ENCODE results near the gene TAF4. TPM values are rescaled to one million over a fixed set of nuclear protein-coding genes. Genes with fewer than 3 reads are reported as not detected.
A peak's percentile ranks its signal among the peaks of the same experiment; 100 is the strongest.

TAF4 gene
- total and polyA plus RNA-seq, 2 of the 13 experiments (the other 11 are each of a cell fraction or from before 2014, with no cell fraction given) = 5.9 to 12.0 TPM

- TF ChIP-seq DPF2 (CRISPR knock-in tag; IDR thresholded peaks at IDR 0.05; ENCODE audit: borderline replicate concordance, low read depth) = no peak
- peak; percentile 70 for TF ChIP-seq ZNF142 (CRISPR knock-in tag; IDR thresholded peaks at IDR 0.05)
- TF ChIP-seq ZBTB49 (CRISPR knock-in tag; IDR thresholded peaks at IDR 0.05; ENCODE audit: borderline replicate concordance) = no peak
- no peak for TF ChIP-seq DZIP1 (CRISPR knock-in tag; IDR thresholded peaks at IDR 0.05)
- TF ChIP-seq ZNF446 (CRISPR knock-in tag; IDR thresholded peaks at IDR 0.05) = peak; percentile 33; the same call in 1 of the 2 replicates
- TF ChIP-seq ZNF160 (CRISPR knock-in tag; IDR thresholded peaks at IDR 0.05) = peak; percentile 62; the same call in 1 of the 2 replicates
- TF ChIP-seq ARID5B (CRISPR knock-in tag; IDR thresholded peaks at IDR 0.05) = peak; percentile 28; the same call in 1 of the 2 replicates
- peak; percentile 39; the same call in 1 of the 2 replicates for TF ChIP-seq ZBTB43 (CRISPR knock-in tag; conservative IDR thresholded peaks at IDR 0.05)
- TF ChIP-seq ZKSCAN5 (CRISPR knock-in tag; IDR thresholded peaks at IDR 0.05) = no peak
Observed at GRCh38 chr20:62065674-62066338, at the start of gene TAF4 (continued).

All from HepG2 (cell line).